Muscle of leg (tissue), 11 donors: Measurements from ENCODE around the gene CYB561. TPM values are rescaled to one million over a fixed set of nuclear protein-coding genes. Genes with fewer than 3 reads are reported as not detected.

Source experiments
- DNase-seq: peaks from one replicate; pipeline ENCODE4 v3.0.0; 2013
- H3K27ac ChIP-seq: one replicate; pipeline ENCODE4 v1.5.1; 2013; ENCODE audit warnings: mild to moderate bottlenecking, low read length, control low read depth
- H3K27me3 ChIP-seq: one replicate; pipeline ENCODE4 v1.6.1; 2013; ENCODE audit warnings: low read length; ENCODE audit not compliant: control insufficient read depth, insufficient read depth
- H3K36me3 ChIP-seq: one replicate; pipeline ENCODE4 v1.6.1; 2013; ENCODE audit warnings: low read length; ENCODE audit not compliant: control insufficient read depth, insufficient read depth
- H3K4me1 ChIP-seq: one replicate; pipeline ENCODE4 v1.6.1; 2013; ENCODE audit warnings: low read length; ENCODE audit not compliant: control insufficient read depth, insufficient read depth
- H3K4me3 ChIP-seq: one replicate; pipeline ENCODE4 v1.5.1; 2013; ENCODE audit warnings: low read length, control low read depth
- H3K9me3 ChIP-seq: replicated peaks from 2 replicates; pipeline ENCODE4 v1.6.1; 2013; ENCODE audit warnings: low read depth, low read length; ENCODE audit not compliant: control insufficient read depth
- WGBS: methylation state at CpG from one replicate; pipeline ENCODE4 v1.1.5; 2013; ENCODE audit warnings: missing lambda C conversion rate; ENCODE audit not compliant: insufficient coverage; 5-methylcytosine and 5-hydroxymethylcytosine counted together
- polyA plus RNA-seq, 8 donors: library from polyadenylated mRNA; unstranded; fragments of 120-200 nt; gene quantifications; one replicate each; pipeline versions ENCODE4 v1.2.1 to v1.2.3, GENCODE V29; 2013; ENCODE audit warnings: inconsistent platforms in 1 of 8, low replicate concordance in 1 of 8; ENCODE audit not compliant: insufficient read length in 8 of 8, insufficient read depth in 1 of 8
- total RNA-seq: library from RNA; stranded (reverse); fragments of 120-200 nt; gene quantifications from one replicate; pipeline ENCODE4 v1.2.4, GENCODE V29; 2013

The CYB561 gene
- total and polyA plus RNA-seq, 9 donors: 3.5 to 8.5 (median 5.1) TPM

GRCh38 chr17:63412234-63412633 is 33.9 kb downstream of the CYB561 start:
- no peaks in the 10 kb centered on the region for H3K4me1 ChIP-seq
- no peaks in the 10 kb centered on the region for H3K9me3 ChIP-seq
- WGBS: 72% methylated on average over 6 of the region's 6 CpGs
- H3K27ac ChIP-seq: no peak overlapping the region
- no peak overlapping the region for H3K4me3 ChIP-seq
- DNase-seq: no peak
- H3K27me3 ChIP-seq: no peaks in the 10 kb centered on the region
- H3K36me3 ChIP-seq: peaks cover 72% of the 10 kb centered on the region

GRCh38 chr17:63407741-63408330 is 38.3 kb downstream of the CYB561 start:
- H3K9me3 ChIP-seq: no peaks in the 10 kb centered on the region
- peak overlapping the region; percentile 17 for H3K27ac ChIP-seq
- peaks cover 50% of the 10 kb centered on the region for H3K36me3 ChIP-seq
- 52% methylated on average over 6 of the region's 7 CpGs for WGBS
- H3K27me3 ChIP-seq: no peaks in the 10 kb centered on the region
- DNase-seq: peak; percentile 77
- H3K4me3 ChIP-seq: no peak overlapping the region
- H3K4me1 ChIP-seq: peaks cover 7% of the 10 kb centered on the region

- H3K27me3 ChIP-seq: no peaks in the 10 kb centered on the region
- H3K9me3 ChIP-seq: no peaks in the 10 kb centered on the region
- H3K36me3 ChIP-seq: peaks cover 46% of the 10 kb centered on the region
- H3K4me1 ChIP-seq: peaks cover 14% of the 10 kb centered on the region
- WGBS: no CpG with 5 or more reads among the region's 4 CpGs
- H3K27ac ChIP-seq: peak overlapping the region; percentile 31
- peak; percentile 94 for DNase-seq
- no peak overlapping the region for H3K4me3 ChIP-seq
Measured at GRCh38 chr17:63406689-63407330, 39.3 kb downstream of the CYB561 start.

- Histone ChIP-seq H3K27me3 (no peaks in the 10 kb centered on the region), H3K4me3 (no peak overlapping the region), H3K36me3 (peaks cover 46% of the 10 kb centered on the region), H3K27ac (peak overlapping the region; percentile 21), H3K4me1 (peaks cover 18% of the 10 kb centered on the region), H3K9me3 (no peaks in the 10 kb centered on the region)
- WGBS: 72% methylated on average over 4 of the region's 6 CpGs
- DNase-seq: peak; percentile 88
Measured at GRCh38 chr17:63405741-63406261, 40.3 kb downstream of the CYB561 start.

GRCh38 chr17:63405020-63405419 is 41.1 kb downstream of the CYB561 start:
- 92% methylated on average over 7 of the region's 9 CpGs for WGBS
- H3K27me3 ChIP-seq: no peaks in the 10 kb centered on the region
- peaks cover 46% of the 10 kb centered on the region for H3K36me3 ChIP-seq
- H3K9me3 ChIP-seq: no peaks in the 10 kb centered on the region
- peaks cover 18% of the 10 kb centered on the region for H3K4me1 ChIP-seq
- no peak for DNase-seq
- no peak overlapping the region for H3K4me3 ChIP-seq
- H3K27ac ChIP-seq: no peak overlapping the region

GRCh38 chr17:63402431-63403212 is 43.5 kb downstream of the CYB561 start:
- no peaks in the 10 kb centered on the region for H3K27me3 ChIP-seq
- peaks cover 36% of the 10 kb centered on the region for H3K36me3 ChIP-seq
- H3K9me3 ChIP-seq: no peaks in the 10 kb centered on the region
- peaks cover 32% of the 10 kb centered on the region for H3K4me1 ChIP-seq
- peak; percentile 96 for DNase-seq
- H3K4me3 ChIP-seq: no peak overlapping the region
- H3K27ac ChIP-seq: peak overlapping the region; percentile 78
- no CpG with 5 or more reads among the region's 5 CpGs for WGBS

- Histone ChIP-seq H3K27ac (peak overlapping the region; percentile 65), H3K9me3 (no peaks in the 10 kb centered on the region), H3K36me3 (peaks cover 31% of the 10 kb centered on the region), H3K4me3 (no peak overlapping the region), H3K27me3 (no peaks in the 10 kb centered on the region), H3K4me1 (peaks cover 31% of the 10 kb centered on the region)
- WGBS: no CpG with 5 or more reads among the region's 4 CpGs
- DNase-seq: peak; percentile 99
Measured at GRCh38 chr17:63399856-63400255, 46.2 kb downstream of the CYB561 start.

GRCh38 chr17:63399316-63399715 is 46.8 kb downstream of the CYB561 start:
- DNase-seq: peak; percentile 96

GRCh38 chr17:63398680-63399079 is 47.4 kb downstream of the CYB561 start:
- H3K27ac ChIP-seq: peak overlapping the region; percentile 65
- 0% methylated on average over 2 of the region's 4 CpGs for WGBS

More at GRCh38 chr17:63399316-63399715, 46.8 kb downstream of the CYB561 start:
- peak overlapping the region; percentile 65 for H3K27ac ChIP-seq
- H3K27me3 ChIP-seq: no peaks in the 10 kb centered on the region
- H3K4me1 ChIP-seq: peaks cover 31% of the 10 kb centered on the region
- H3K9me3 ChIP-seq: no peaks in the 10 kb centered on the region
- H3K4me3 ChIP-seq: no peak overlapping the region
- WGBS: no CpG with 5 or more reads among the region's 3 CpGs
- H3K36me3 ChIP-seq: peaks cover 34% of the 10 kb centered on the region

More at GRCh38 chr17:63398680-63399079, 47.4 kb downstream of the CYB561 start:
- Histone ChIP-seq H3K4me3 (no peak overlapping the region), H3K4me1 (peaks cover 31% of the 10 kb centered on the region), H3K9me3 (no peaks in the 10 kb centered on the region), H3K27me3 (no peaks in the 10 kb centered on the region), H3K36me3 (peaks cover 38% of the 10 kb centered on the region)
- no peak for DNase-seq
